ENCODE measurements around the gene DNAJC1.

- no peak for TF ChIP-seq POLR2A (IDR thresholded peaks at IDR 0.05)
- TF ChIP-seq CTCF (IDR thresholded peaks at IDR 0.05), result no peak
Observed at GRCh38 chr10:21950566-21950965, 53.0 kb downstream of the DNAJC1 start.
